HCT116 (cell line): ENCODE results near the gene SMIM24. TPM values are rescaled to one million over a fixed set of nuclear protein-coding genes. Genes with fewer than 3 reads are reported as not detected.

Experiments used
- ATAC-seq: fragments of 200-7000 bp; cut with Tn5 transposase; 2 replicates; pipeline ENCODE4 v1.9.1; 2020; ENCODE audit warnings: mild to moderate bottlenecking, moderate library complexity
- BruUV-seq: library from RNA; stranded (reverse); fragments of 400-500 nt; replicated peaks from 2 replicates; lab custom pipeline; 2021; lab: Mats Ljungman, UMichigan
- CTCF ChIA-PET: fragments of 300-600 bp; sonication (Branson Sonifier 250); formaldehyde crosslinking; loops from one replicate; lab custom pipeline; 2021; ENCODE audit warnings: antibody characterized with exemption; lab: Charles Lee
- POLR2A ChIA-PET: fragments of 300-600, 350-600 bp; sonication (Branson Sonifier 250); formaldehyde crosslinking; loops from one replicate; lab custom pipeline; 2021; ENCODE audit warnings: antibody characterized with exemption; lab: Charles Lee
- RAD21 ChIA-PET, 2 experiments: fragments of 300-600 bp; sonication (Branson Sonifier 250); formaldehyde crosslinking; loops; one replicate each; lab custom pipeline; 2023; ENCODE audit warnings: low total read pairs in 2 of 2; ENCODE audit not compliant: uncharacterized antibody in 2 of 2, unreplicated experiment in 2 of 2, low non-redundant PET in 1 of 2; lab: Charles Lee
- DNase-seq: peaks from one replicate; pipeline ENCODE4 v3.0.0-alpha.2; 2010; ENCODE audit warnings: low read depth, low spot score
- H2AFZ ChIP-seq: fragments of 200-600 bp; shearing (Covaris generic), sonication (generic); 2 replicates; pipeline ENCODE4 v1.6.1; 2017; ENCODE audit warnings: low read depth, mixed run types, mixed read lengths, antibody characterized with exemption, low read length; ENCODE audit not compliant: poor library complexity, severe bottlenecking
- H3K27ac ChIP-seq: 2 replicates; pipeline ENCODE4 v1.5.1; 2012; ENCODE audit warnings: low read depth, low read length
- H3K27me3 ChIP-seq: fragments of 200-600 bp; sonication (generic); 2 replicates; pipeline ENCODE4 v1.6.1; 2016; ENCODE audit warnings: mixed run types, low read length, mixed read lengths; ENCODE audit not compliant: insufficient read depth
- H3K36me3 ChIP-seq, 2 experiments: fragments of 200-500 bp in 1 of 2; fragments of 200-600 bp in 1 of 2; sonication (Bioruptor generic) in 1 of 2; sonication (generic) in 1 of 2; 2 replicates each; pipeline versions ENCODE4 v1.5.1 to v1.6.1; 2014 to 2016; ENCODE audit warnings: low read length in 2 of 2, inconsistent platforms in 1 of 2, mixed read lengths in 1 of 2, mixed run types in 1 of 2; ENCODE audit not compliant: insufficient read depth in 2 of 2, control insufficient read depth in 1 of 2
- H3K4me1 ChIP-seq, 2 experiments: fragments of 200-600 bp in 1 of 2; sonication (generic) in 1 of 2; 2 replicates each; pipeline versions ENCODE4 v1.5.1 to v1.6.1; 2012 to 2017; ENCODE audit warnings: low read length in 2 of 2, inconsistent platforms in 1 of 2, mild to moderate bottlenecking in 1 of 2, mixed read lengths in 1 of 2, mixed run types in 1 of 2, moderate library complexity in 1 of 2; ENCODE audit not compliant: insufficient read depth in 2 of 2, control insufficient read depth in 1 of 2
- H3K4me2 ChIP-seq: fragments of 200-600 bp; sonication (generic); 2 replicates; pipeline ENCODE4 v1.6.1; 2017; ENCODE audit warnings: mixed run types, low read length, mixed read lengths
- H3K4me3 ChIP-seq, 2 experiments: fragments of 200-600 bp in 1 of 2; sonication (generic) in 1 of 2; replicated peaks in 1 of 2; 2 replicates each; pipeline ENCODE4 v1.5.1; 2011 to 2016; ENCODE audit warnings: low read length in 2 of 2, control low read depth in 1 of 2, low read depth in 1 of 2, mild to moderate bottlenecking in 1 of 2, mixed read lengths in 1 of 2, mixed run types in 1 of 2
- H3K79me2 ChIP-seq: fragments of 200-600 bp; sonication (generic); 2 replicates; pipeline ENCODE4 v1.6.1; 2017; ENCODE audit warnings: mild to moderate bottlenecking, mixed run types, low read length, moderate library complexity, mixed read lengths; ENCODE audit not compliant: insufficient read depth
- H3K9ac ChIP-seq: fragments of 200-600 bp; sonication (generic); 2 replicates; pipeline ENCODE4 v1.6.1; 2016; ENCODE audit warnings: low read length, mixed read lengths
- H3K9me2 ChIP-seq: fragments of 200-600 bp; sonication (generic), shearing (Covaris generic); 2 replicates; pipeline ENCODE4 v1.6.1; 2017; ENCODE audit warnings: mixed run types, mild to moderate bottlenecking, moderate library complexity; ENCODE audit not compliant: insufficient read depth
- H3K9me3 ChIP-seq, 2 experiments: fragments of 200-500 bp in 1 of 2; fragments of 200-600 bp in 1 of 2; sonication (Bioruptor generic) in 1 of 2; sonication (generic) in 1 of 2; 2 replicates each; pipeline ENCODE4 v1.6.1; 2014 to 2017; ENCODE audit warnings: low read length in 2 of 2, mixed read lengths in 2 of 2, inconsistent platforms in 1 of 2, low read depth in 1 of 2, mild to moderate bottlenecking in 1 of 2, mixed run types in 1 of 2, moderate library complexity in 1 of 2; ENCODE audit not compliant: control insufficient read depth in 1 of 2, insufficient read depth in 1 of 2
- H4K20me1 ChIP-seq: fragments of 200-600 bp; sonication (generic), shearing (Covaris generic); 2 replicates; pipeline ENCODE4 v1.6.1; 2017; ENCODE audit warnings: mixed run types, mild to moderate bottlenecking, moderate library complexity; ENCODE audit not compliant: insufficient read depth
- CBX3 ChIP-seq: IDR thresholded peaks from 2 replicates; pipeline ENCODE4 v1.6.1; 2012; ENCODE audit warnings: low read depth
- CEBPB ChIP-seq: IDR thresholded peaks from 2 replicates; pipeline ENCODE4 v1.6.1; 2012; ENCODE audit warnings: low read depth
- CTCF ChIP-seq, 3 experiments: fragments of 200-600 bp in 1 of 3; sonication (generic) in 1 of 3; IDR thresholded peaks in 2 of 3; conservative IDR thresholded peaks in 1 of 3; 2 replicates each; pipeline ENCODE4 v1.5.1; 2012 to 2017; ENCODE audit warnings: low read depth in 2 of 3, low read length in 2 of 3, antibody characterized with exemption in 1 of 3, borderline replicate concordance in 1 of 3, control low read depth in 1 of 3, mild to moderate bottlenecking in 1 of 3, mixed read lengths in 1 of 3, mixed run types in 1 of 3, moderate library complexity in 1 of 3; ENCODE audit not compliant: insufficient read depth in 1 of 3
- EGR1 ChIP-seq: IDR thresholded peaks from 2 replicates; pipeline ENCODE4 v1.6.1; 2012; ENCODE audit warnings: low read depth
- ELF1 ChIP-seq: IDR thresholded peaks from 2 replicates; pipeline ENCODE4 v1.6.1; 2012; ENCODE audit warnings: low read depth, borderline replicate concordance
- EZH2 ChIP-seq: fragments of 200-600 bp; sonication (generic); IDR thresholded peaks from 2 replicates; pipeline ENCODE4 v1.6.1; 2017; ENCODE audit warnings: antibody characterized with exemption, mixed run types
- JUND ChIP-seq: IDR thresholded peaks from 2 replicates; pipeline ENCODE4 v1.6.1; 2012
- REST ChIP-seq: IDR thresholded peaks from 2 replicates; pipeline ENCODE4 v1.6.1; 2012; ENCODE audit warnings: low read depth
- SRF ChIP-seq: IDR thresholded peaks from 2 replicates; pipeline ENCODE4 v1.6.1; 2012; ENCODE audit warnings: low read depth
- TCF7L2 ChIP-seq: IDR thresholded peaks from 2 replicates; pipeline ENCODE4 v1.7.0; 2011; ENCODE audit warnings: borderline replicate concordance, inconsistent platforms; ENCODE audit not compliant: insufficient read depth, insufficient read length; ENCODE audit errors: extremely low read depth
- ZBTB33 ChIP-seq: IDR thresholded peaks from 2 replicates; pipeline ENCODE4 v1.6.1; 2011; ENCODE audit warnings: mild to moderate bottlenecking, low read length, moderate library complexity; ENCODE audit not compliant: insufficient replicate concordance; ENCODE audit errors: extremely low read depth
- intact Hi-C: fragments of 100-400 bp; cut with micrococcal nuclease; formaldehyde crosslinking; loops from 2 replicates; pipeline ENCODE4 v1.10.0; 2022
- total RNA-seq: library from RNA; stranded (reverse); gene quantifications from one replicate; pipeline ENCODE4 v1.2.1, GENCODE V29; 2021; ENCODE audit not compliant: unreplicated experiment

The SMIM24 gene
- total RNA-seq, 1 experiment from 2014 or later = not detected

GRCh38 chr19:3528080-3528479 is 47.8 kb upstream of the SMIM24 start:
- no peaks in the 10 kb centered on the region for H3K27me3 ChIP-seq
- no peak for ATAC-seq
- no peak overlapping the region for H3K9ac ChIP-seq
- RAD21 ChIA-PET = no interaction called here
- no peak overlapping the region for H2AFZ ChIP-seq
- H3K4me3 ChIP-seq = no peak overlapping the region
- no peaks in the 10 kb centered on the region for H3K4me1 ChIP-seq
- no peak overlapping the region for H3K4me2 ChIP-seq
- H3K36me3 ChIP-seq = peaks cover 14 to 23% of the 10 kb centered on the region in 2 experiments
- no peaks in the 10 kb centered on the region for H4K20me1 ChIP-seq
- no peaks in the 10 kb centered on the region for H3K9me2 ChIP-seq
- no peak for DNase-seq
- intact Hi-C loops = no loop called here
- H3K9me3 ChIP-seq = no peaks in the 10 kb centered on the region
- POLR2A ChIA-PET = no interaction called here
- no peaks in the 10 kb centered on the region for H3K79me2 ChIP-seq
- H3K27ac ChIP-seq = no peak overlapping the region
- no TSS peak for BruUV-seq
- CTCF ChIA-PET = no interaction called here
- TF ChIP-seq ELF1 (no peak), ZBTB33 (no peak)

- Histone ChIP-seq H3K27me3 (no peaks in the 10 kb centered on the region), H3K9me2 (no peaks in the 10 kb centered on the region), H3K27ac (no peak overlapping the region), H2AFZ (no peak overlapping the region), H4K20me1 (no peaks in the 10 kb centered on the region), H3K4me2 (no peak overlapping the region), H3K36me3 (peaks cover 10 to 20% of the 10 kb centered on the region in 2 experiments; a peak in 3 of 4 replicates), H3K9me3 (no peaks in the 10 kb centered on the region), H3K4me1 (no peaks in the 10 kb centered on the region), H3K79me2 (peaks cover 3% of the 10 kb centered on the region; the same call in 1 of the 2 replicates), H3K4me3 (no peak overlapping the region), H3K9ac (no peak overlapping the region)
- RAD21 ChIA-PET = no interaction called here
- POLR2A ChIA-PET = no interaction called here
- ATAC-seq (no peak), DNase-seq (no peak)
- CTCF ChIA-PET = no interaction called here
- intact Hi-C loops = no loop called here
- BruUV-seq = no TSS peak
- TF ChIP-seq CBX3 (no peak), EZH2 (no peak), TCF7L2 (no peak), EGR1 (no peak), REST (no peak), JUND (no peak), CEBPB (no peak), CTCF (IDR thresholded peaks at IDR 0.05 in 2 of 3, conservative IDR thresholded peaks at IDR 0.05 in 1 of 3; ENCODE audit: borderline replicate concordance in 1 of 3, insufficient read depth in 1 of 3, low read depth in 2 of 3, low read length in 2 of 3) (no peak), SRF (no peak)
These were observed 47.0 kb upstream of the SMIM24 start for GRCh38 chr19:3527238-3527910.
